NCI-H128 (cell line): ENCODE measurements around the gene SNAP29.
"Not testable (repeated sequence)": the region's sequence is repeated elsewhere in the genome, so short reads cannot be mapped to it uniquely, and the experiment has no call there.

Source experiments
- DNase-seq: peaks from one replicate; lab custom pipeline; 2025; ENCODE audit not compliant: unreplicated experiment; lab: John Stamatoyannopoulos, UW

Gene SNAP29

GRCh38 chr22:20897737-20898136 lies 38.9 kb downstream of the SNAP29 start:
- DNase-seq: not testable (repeated sequence)

GRCh38 chr22:20899827-20900423 lies 41.1 kb downstream of the SNAP29 start:
- DNase-seq: no peak

GRCh38 chr22:20901093-20902033 lies 42.6 kb downstream of the SNAP29 start:
- DNase-seq: not testable (repeated sequence)

DNA sequence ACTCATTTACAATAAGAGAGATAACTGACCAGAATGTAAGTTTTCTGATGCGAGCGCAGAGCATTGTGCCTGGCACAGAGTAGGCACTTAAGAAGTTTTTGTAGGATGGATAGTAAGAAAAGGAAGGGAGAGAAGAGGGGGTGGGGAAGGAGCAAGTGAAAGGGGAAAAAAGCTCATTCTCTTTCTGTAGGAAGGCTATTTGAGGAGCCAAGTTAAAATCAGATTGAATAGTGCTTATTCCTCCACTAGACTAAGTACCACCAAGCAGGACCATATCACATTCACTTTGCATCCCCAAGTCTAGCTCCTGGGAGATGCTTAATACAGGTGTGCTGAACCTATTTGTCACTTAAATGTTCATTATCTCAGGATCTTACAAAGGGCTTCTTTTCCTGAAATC lies 44.3 kb downstream of the SNAP29 start:
- no peak for DNase-seq

- no peak for DNase-seq
Measured at GRCh38 chr22:20904008-20904979, 45.5 kb downstream of the SNAP29 start.

GRCh38 chr22:20904980-20905355 lies 46.2 kb downstream of the SNAP29 start:
- no peak for DNase-seq

- no peak for DNase-seq
Measured at GRCh38 chr22:20905415-20906386, 46.9 kb downstream of the SNAP29 start.

DNA sequence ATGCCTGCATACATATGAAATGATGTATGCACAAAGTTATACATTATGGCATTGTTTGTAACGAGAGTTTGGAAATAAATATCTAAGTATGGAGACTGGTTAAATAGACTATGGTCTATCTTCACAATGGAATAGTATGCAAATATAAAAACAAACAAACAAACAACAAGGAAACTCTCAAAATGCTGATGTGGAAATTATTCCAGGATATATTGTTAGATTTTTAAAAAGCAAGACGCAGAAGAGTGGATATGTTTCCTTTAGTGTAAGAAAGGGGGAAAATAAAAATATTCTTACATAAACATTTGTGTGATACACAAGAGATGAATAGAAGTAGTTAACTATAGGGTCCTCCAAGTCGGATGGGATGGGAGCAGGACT lies 47.6 kb downstream of the SNAP29 start:
- no peak for DNase-seq

- not testable (repeated sequence) for DNase-seq
Measured at GRCh38 chr22:20908717-20909116, 49.9 kb downstream of the SNAP29 start.

DNA sequence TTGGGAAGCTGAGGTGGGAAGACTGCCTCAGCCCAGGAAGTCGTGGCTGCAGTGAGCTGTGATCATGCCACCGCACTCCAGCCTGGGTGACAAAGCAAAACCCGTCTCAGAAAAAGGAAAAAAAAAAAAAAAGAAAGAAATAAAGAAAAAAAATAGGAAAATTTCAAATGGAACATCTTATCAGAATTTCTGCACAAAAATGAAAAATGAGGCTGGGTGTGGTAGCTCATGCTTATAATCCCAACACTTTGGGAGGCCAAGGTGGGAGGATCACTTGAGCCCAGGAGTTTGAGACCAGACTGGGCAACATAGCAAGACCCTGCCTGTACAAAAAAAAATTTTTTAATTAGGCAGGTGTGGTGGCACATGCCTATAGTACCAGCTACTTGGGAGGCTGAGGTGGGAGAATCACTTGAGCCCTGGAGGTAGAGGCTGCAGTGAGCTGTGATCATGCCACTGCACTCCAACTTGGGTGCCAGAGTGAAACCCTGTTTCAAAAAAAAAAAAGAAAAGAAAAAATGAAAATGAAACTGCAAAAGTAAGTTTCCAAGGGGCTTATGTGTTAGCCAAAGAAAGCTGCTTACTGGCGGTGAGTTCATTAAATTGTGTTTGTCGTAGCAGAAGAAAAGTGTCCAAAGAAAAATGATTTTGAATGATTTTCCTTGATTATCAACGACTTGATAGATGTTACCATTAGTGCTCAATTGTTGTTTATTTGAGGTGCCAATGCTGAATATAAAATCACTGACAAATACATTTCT lies 50.9 kb downstream of the SNAP29 start:
- no peak for DNase-seq

DNA sequence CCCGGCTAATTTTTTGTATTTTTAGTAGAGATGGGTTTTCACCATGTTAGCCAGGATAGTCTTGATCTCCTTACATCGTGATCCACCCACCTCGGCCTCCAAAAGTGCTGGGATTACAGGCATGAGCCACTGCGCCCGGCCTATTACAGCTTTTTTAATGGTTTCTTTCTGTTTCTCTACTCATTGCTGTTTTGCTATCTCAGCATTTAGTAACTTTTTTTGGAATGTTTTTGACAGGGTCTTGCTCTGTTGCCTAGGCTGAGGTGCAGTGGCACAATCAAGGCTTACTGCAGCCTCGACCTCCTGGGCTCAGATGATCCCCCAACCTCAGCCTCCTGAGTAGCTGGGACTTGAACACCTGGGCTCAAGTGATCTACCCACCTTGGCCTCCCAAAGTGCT lies 53.7 kb downstream of the SNAP29 start:
- no peak for DNase-seq

- peak; percentile 90 for DNase-seq
Measured at GRCh38 chr22:20916916-20917810, 58.4 kb downstream of the SNAP29 start, which contains the start of gene CRKL. TSS of gene CRKL (plus strand) at chr22:20917407. CDS start at chr22:20917935, 528 bp downstream.

DNA sequence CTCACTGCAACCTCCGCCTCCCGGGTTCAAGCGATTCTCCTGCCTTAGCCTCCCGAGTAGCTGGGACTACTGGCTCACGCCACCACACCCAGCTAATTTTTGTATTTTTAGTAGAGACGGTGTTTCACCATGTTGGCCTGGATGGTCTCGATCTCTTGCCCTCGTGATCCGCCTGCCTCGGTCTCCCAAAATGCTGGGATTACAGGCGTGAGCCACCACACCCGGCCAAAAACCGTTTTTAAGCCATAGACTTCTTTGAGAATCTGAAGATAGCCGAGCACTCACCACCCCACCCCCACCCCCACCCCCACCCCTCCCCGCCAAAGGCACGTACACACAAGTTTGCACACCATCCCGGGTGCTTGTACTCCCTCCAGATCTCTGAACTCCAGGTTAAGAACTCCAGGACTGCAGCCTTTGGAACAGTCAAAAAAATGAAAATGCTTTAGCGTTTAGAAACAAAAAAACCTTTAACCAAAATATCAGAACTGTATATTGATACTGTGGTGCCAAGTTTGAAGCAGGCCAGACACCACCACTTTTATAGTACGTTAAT lies 59.9 kb downstream of the SNAP29 start:
- DNase-seq: no peak

DNA sequence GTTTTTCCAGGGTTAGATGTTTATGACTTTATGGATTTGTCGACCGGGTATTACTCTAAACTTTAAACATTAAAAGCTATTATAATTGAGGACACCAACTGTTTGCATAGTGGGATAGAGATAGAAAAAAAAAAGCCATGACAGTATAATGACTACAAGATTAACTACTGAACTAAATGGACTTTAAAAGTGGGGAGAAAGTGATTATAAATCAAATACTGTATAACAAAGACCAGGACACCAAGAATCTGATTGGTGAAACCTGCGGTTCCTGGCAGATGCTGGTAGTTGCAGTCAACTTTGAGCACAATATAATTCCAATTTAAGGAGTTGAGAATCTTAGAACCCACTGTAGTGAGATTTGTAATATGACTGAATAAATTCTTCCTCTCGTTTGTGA lies 60.9 kb downstream of the SNAP29 start:
- no peak for DNase-seq

- DNase-seq: no peak
Measured at GRCh38 chr22:20920881-20921203, 62.0 kb downstream of the SNAP29 start.

DNA sequence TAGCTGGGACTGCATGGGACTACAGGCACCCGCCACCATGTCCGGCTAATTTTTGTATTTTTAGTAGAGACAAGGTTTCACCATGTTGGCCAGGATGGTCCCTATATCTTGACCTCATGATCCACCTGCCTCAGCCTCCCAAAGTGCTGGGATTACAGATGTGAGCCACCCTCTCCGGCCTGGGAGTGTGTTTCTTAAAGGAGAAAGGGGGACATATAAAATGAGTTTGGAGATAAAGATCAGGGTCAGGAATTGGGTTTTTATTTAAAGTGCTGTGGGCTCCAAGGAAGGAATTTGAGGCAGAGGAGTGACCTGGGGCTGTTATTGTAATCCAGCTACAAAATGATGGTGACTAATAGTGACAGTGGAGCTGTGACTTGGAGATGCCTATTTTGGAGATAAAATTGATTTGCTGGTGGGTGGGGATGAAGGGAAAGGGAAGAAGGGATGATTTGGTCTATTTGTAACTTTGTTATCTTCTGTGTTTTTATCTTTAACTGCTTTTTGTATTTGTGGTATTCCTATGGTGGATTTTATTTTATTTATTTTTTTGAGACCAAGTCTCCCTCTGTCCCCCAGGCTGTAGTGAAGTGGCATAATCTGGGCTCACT lies 63.4 kb downstream of the SNAP29 start:
- DNase-seq: no peak

- DNase-seq: no peak
Measured at GRCh38 chr22:20926243-20926642, 67.4 kb downstream of the SNAP29 start.
